Dendritic cell treated with granulocyte-macrophage colony-stimulating factor and Interleukin-4, amounts not matched to agents 40 ng/mL and 50 ng/mL, for 4 days (primary cell): ENCODE measurements around the gene NTF3.

ENCODE experiments used
- H3K27ac Mint-ChIP-seq: one replicate; pipeline ENCODE4 v1.8.0; 2022; ENCODE audit warnings: mild to moderate bottlenecking, mixed read lengths
- H3K27me3 Mint-ChIP-seq: one replicate; pipeline ENCODE4 v1.8.0; 2022; ENCODE audit warnings: mild to moderate bottlenecking, mixed read lengths
- H3K36me3 Mint-ChIP-seq: one replicate; pipeline ENCODE4 v1.8.0; 2022; ENCODE audit warnings: low read depth, mixed read lengths
- H3K4me1 Mint-ChIP-seq: one replicate; pipeline ENCODE4 v1.8.0; 2022; ENCODE audit warnings: low read depth, mixed read lengths
- H3K4me3 Mint-ChIP-seq: one replicate; pipeline ENCODE4 v1.8.0; 2022; ENCODE audit warnings: mild to moderate bottlenecking, moderate library complexity, mixed read lengths
- H3K9me3 Mint-ChIP-seq: one replicate; pipeline ENCODE4 v1.8.0; 2022; ENCODE audit warnings: mixed read lengths
- intact Hi-C: fragments of 100-400 bp; cut with micrococcal nuclease; formaldehyde crosslinking; loops from one replicate; pipeline ENCODE4 v1.15.0; 2022

Gene NTF3

GRCh38 chr12:5510251-5510805 lies 78.4 kb downstream of the NTF3 start:
- intact Hi-C loops = loop anchor here (10.0 kb wide), 1 partner anchor 86 kb away; no protein-coding TSS in a partner anchor
- Mint-ChIP-seq H3K27me3 (peaks cover 18% of the 10 kb centered on the region), H3K36me3 (no peaks in the 10 kb centered on the region), H3K9me3 (no peaks in the 10 kb centered on the region), H3K4me1 (no peaks in the 10 kb centered on the region), H3K27ac (no peak overlapping the region), H3K4me3 (no peak overlapping the region)

DNA sequence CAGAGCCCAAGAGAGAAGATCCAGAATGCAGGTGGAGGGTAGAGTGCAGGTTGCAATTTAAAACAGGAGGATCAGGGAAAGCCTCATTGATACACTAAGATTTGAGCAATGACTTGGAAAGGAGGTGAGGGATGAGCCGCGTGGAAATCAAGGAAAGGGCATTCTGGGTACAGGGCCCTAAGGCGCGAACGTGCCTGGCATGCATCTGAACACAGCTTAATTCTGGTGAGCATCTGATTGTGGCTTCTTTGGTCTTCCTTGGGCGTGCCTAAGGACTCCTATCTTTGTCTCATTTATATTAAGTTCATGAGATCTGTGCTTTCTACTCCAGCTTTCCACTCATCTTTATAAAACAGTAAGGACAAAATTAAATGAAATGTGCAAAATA lies 79.3 kb downstream of the NTF3 start:
- intact Hi-C loops = loop anchor here (10.0 kb wide), 1 partner anchor 86 kb away; no protein-coding TSS in a partner anchor
- no peaks in the 10 kb centered on the region for H3K36me3 Mint-ChIP-seq
- no peak overlapping the region for H3K27ac Mint-ChIP-seq
- no peaks in the 10 kb centered on the region for H3K4me1 Mint-ChIP-seq
- no peak overlapping the region for H3K4me3 Mint-ChIP-seq
- H3K27me3 Mint-ChIP-seq = peaks cover 18% of the 10 kb centered on the region
- no peaks in the 10 kb centered on the region for H3K9me3 Mint-ChIP-seq

DNA sequence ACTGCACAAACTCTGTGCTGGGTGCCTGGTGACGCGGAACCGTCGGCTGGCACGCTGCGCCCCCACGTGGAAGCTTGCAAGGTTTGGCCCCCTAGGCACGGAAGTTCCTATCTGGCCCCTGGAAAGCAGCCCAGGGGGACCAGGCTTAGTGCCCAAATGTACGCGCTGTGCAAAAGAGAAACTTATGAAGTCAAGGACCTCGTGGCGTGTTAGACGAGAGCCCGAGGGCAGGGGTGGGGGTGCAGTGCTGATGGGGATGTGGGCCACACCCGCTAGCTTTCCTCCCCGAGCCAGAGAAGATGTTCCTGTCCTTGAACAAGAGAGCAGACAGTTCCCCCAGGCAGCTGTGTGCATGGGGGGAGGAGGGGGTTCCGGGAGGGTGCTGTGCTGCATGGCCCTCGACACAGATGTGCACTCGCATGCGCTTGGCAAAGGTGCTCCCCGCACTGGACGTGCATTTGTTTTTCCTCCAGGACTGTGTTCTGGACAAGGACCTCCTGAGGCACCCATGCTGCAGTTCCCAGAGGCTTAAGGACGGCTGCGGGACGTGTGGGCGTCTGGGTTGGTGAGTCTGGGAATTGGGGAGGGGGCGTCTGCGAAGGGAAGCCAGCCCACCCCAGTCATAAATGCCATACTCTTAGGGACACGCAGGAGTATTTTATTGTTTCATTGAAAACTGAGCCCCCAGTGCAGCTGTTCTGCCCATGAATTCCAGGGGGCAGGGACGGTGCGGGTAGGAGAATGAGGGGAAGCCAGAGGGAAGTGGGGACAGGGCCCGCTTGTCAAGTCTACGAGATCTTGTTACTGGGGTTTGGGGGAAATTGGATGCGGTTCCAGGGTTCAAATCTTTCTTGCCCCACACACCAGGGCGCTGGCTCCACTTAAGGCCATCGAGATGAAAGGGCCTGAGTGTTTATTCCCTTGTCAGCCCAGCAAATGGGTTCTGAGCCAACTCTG lies 80.0 kb downstream of the NTF3 start:
- Mint-ChIP-seq H3K36me3 (no peaks in the 10 kb centered on the region), H3K27me3 (peaks cover 18% of the 10 kb centered on the region), H3K27ac (no peak overlapping the region), H3K4me1 (no peaks in the 10 kb centered on the region), H3K9me3 (no peaks in the 10 kb centered on the region), H3K4me3 (no peak overlapping the region)
- intact Hi-C loops = loop anchor here (10.0 kb wide), 1 partner anchor 87 kb away; no protein-coding TSS in a partner anchor

GRCh38 chr12:5512601-5512970 lies 80.7 kb downstream of the NTF3 start:
- no peak overlapping the region for H3K27ac Mint-ChIP-seq
- intact Hi-C loops = loop anchor here (10.0 kb wide), 1 partner anchor 88 kb away; no protein-coding TSS in a partner anchor
- H3K36me3 Mint-ChIP-seq = no peaks in the 10 kb centered on the region
- no peaks in the 10 kb centered on the region for H3K4me1 Mint-ChIP-seq
- peaks cover 18% of the 10 kb centered on the region for H3K27me3 Mint-ChIP-seq
- no peaks in the 10 kb centered on the region for H3K9me3 Mint-ChIP-seq
- H3K4me3 Mint-ChIP-seq = no peak overlapping the region

DNA sequence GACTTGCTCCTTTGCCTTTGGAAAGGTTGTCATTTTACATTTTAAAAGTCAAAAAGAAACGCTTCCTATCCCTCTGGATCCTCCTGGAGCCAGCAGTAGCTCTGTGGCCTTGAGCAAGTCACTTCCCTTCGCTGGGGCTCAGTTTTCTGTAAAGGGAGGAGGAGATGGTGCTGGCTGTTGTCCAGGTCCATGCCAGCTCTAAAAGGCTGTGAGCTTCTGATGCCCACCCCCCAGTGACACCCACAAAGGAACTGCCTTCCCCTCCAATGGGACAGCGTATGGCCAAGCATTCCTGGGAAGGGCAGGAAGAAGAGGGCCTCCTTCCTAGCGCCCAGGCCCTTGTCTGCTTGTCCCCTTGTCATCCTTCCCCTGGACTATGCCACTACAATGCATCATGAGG lies 81.5 kb downstream of the NTF3 start:
- Mint-ChIP-seq H3K27me3 (peaks cover 18% of the 10 kb centered on the region), H3K4me1 (no peaks in the 10 kb centered on the region), H3K9me3 (no peaks in the 10 kb centered on the region), H3K27ac (no peak overlapping the region), H3K36me3 (no peaks in the 10 kb centered on the region), H3K4me3 (no peak overlapping the region)
- intact Hi-C loops = loop anchor here (10.0 kb wide), 1 partner anchor 89 kb away; no protein-coding TSS in a partner anchor

- H3K4me3 Mint-ChIP-seq = no peak overlapping the region
- intact Hi-C loops = loop anchor here (10.0 kb wide), 1 partner anchor 89 kb away; no protein-coding TSS in a partner anchor
- no peaks in the 10 kb centered on the region for H3K4me1 Mint-ChIP-seq
Observed at GRCh38 chr12:5514016-5514415, 82.1 kb downstream of the NTF3 start.

DNA sequence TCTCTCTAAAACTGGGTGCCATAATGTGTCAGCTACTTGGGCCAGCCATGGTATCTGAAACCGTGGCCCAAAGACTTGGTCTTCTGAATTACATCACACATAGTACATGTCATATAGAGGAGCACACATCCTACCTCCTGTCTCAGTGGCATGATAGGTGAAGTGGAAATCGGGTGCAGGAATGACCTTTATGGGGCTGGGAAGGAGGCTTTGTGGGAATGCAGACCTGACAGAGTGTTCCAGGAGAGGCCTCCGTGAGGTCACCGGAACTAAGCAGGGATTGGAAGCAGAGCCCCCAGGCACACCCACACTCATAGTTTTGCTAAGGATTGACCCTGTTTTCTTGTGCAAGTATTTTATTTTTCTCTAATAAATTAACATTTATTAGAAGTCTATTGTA lies 82.6 kb downstream of the NTF3 start:
- Mint-ChIP-seq H3K36me3 (no peaks in the 10 kb centered on the region), H3K9me3 (no peaks in the 10 kb centered on the region), H3K27me3 (peaks cover 18% of the 10 kb centered on the region), H3K4me3 (no peak overlapping the region), H3K27ac (no peak overlapping the region), H3K4me1 (no peaks in the 10 kb centered on the region)
- intact Hi-C loops = loop anchor here (10.0 kb wide), 1 partner anchor 90 kb away; no protein-coding TSS in a partner anchor

More at GRCh38 chr12:5514016-5514415, 82.1 kb downstream of the NTF3 start:
- Mint-ChIP-seq H3K27ac (no peak overlapping the region), H3K36me3 (no peaks in the 10 kb centered on the region), H3K27me3 (peaks cover 18% of the 10 kb centered on the region), H3K9me3 (no peaks in the 10 kb centered on the region)

GRCh38 chr12:5515458-5515857 lies 83.5 kb downstream of the NTF3 start:
- Mint-ChIP-seq H3K27me3 (peaks cover 16% of the 10 kb centered on the region), H3K27ac (no peak overlapping the region), H3K4me1 (no peaks in the 10 kb centered on the region), H3K9me3 (no peaks in the 10 kb centered on the region), H3K4me3 (no peak overlapping the region), H3K36me3 (no peaks in the 10 kb centered on the region)
- intact Hi-C loops = loop anchor here (10.0 kb wide), 1 partner anchor 91 kb away; no protein-coding TSS in a partner anchor

- no peak overlapping the region for H3K4me3 Mint-ChIP-seq
- H3K36me3 Mint-ChIP-seq = no peaks in the 10 kb centered on the region
- H3K4me1 Mint-ChIP-seq = no peaks in the 10 kb centered on the region
- H3K27me3 Mint-ChIP-seq = peaks cover 7% of the 10 kb centered on the region
- intact Hi-C loops = loop anchor here (10.0 kb wide), 1 partner anchor 92 kb away; no protein-coding TSS in a partner anchor
- H3K9me3 Mint-ChIP-seq = no peaks in the 10 kb centered on the region
- no peak overlapping the region for H3K27ac Mint-ChIP-seq
Observed at GRCh38 chr12:5516371-5517241, 84.7 kb downstream of the NTF3 start.

DNA sequence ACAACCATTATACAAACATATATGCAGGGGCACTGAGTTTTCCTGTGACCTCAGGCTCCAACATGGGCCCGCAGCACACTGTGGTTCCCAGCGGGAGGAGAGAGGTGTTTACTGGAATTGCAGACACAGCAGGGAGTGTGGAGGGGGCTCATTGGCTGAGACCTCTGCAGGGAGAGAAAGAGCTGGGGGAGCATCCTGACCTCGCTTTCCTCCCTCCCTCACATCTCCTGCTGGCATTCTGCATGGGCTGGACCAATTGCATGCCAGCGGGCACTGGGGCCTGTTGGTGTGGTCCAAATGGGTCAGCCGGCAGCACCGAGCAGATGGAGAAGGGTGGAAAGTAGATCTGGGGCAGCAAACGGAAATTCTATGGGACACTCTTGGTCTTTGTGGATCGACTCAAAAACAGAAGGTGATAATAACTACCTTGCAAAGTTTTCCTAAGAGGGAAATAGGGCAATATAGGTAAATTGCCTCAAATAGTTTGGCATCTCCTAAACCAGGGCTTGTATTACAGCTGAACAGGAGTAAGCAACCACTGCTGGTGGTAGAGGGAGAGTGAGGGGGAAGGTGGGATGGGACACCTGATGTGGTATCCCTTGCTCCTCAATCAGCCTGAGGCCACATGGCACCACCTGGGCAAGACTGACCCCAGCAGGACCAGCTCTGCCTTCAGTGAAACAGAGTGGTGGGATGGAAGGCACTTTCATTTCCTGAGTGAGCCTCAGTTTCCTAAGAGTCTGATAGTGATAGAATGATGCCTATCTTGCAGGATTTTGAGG lies 86.9 kb downstream of the NTF3 start:
- Mint-ChIP-seq H3K9me3 (no peaks in the 10 kb centered on the region), H3K4me3 (no peak overlapping the region), H3K36me3 (no peaks in the 10 kb centered on the region), H3K27ac (no peak overlapping the region), H3K4me1 (no peaks in the 10 kb centered on the region), H3K27me3 (no peaks in the 10 kb centered on the region)
- intact Hi-C loops = loop anchor here (10.0 kb wide), 1 partner anchor 94 kb away; no protein-coding TSS in a partner anchor

DNA sequence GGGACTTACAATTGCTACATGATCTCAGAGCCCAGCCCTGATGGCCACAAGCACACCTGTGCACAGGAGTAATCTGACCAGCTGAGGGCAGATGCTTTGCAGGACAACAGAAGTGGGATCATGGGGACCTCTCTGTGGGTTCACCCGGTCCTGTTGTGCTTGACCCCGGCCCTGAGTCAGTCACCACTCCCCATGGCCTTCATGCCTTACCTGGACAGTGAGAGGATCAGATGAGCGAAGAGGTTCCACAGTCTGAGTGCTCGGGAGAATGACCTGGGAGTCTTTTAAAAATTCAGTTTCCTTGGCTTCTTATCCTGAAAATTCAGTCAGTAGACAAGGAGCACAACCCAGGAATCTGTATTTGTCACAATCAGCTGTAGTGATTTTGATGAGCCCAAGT lies 88.1 kb downstream of the NTF3 start:
- Mint-ChIP-seq H3K9me3 (no peaks in the 10 kb centered on the region), H3K27me3 (no peaks in the 10 kb centered on the region), H3K4me1 (no peaks in the 10 kb centered on the region), H3K4me3 (no peak overlapping the region), H3K27ac (no peak overlapping the region), H3K36me3 (no peaks in the 10 kb centered on the region)
- intact Hi-C loops = no loop called here

DNA sequence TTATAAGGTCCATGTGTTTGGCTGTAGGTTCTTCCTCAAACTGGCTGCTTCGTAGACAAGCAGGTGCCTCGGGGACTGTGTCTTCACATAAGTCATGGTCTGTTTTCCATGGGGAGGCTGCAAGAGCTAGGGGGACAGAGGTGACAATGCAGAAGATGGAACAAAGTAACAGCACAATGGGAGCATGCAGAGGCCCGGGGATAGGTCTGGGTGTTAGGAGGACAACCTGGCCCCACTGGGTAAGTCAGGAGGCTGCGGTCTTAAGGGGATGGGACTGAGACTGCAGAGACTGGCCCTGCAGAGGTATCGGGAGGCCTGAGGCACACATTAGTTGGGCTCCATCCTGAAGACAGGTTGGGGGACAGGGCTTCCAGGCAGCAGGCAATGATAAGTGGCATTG lies 88.9 kb downstream of the NTF3 start:
- intact Hi-C loops = no loop called here
- Mint-ChIP-seq H3K27ac (no peak overlapping the region), H3K27me3 (no peaks in the 10 kb centered on the region), H3K9me3 (no peaks in the 10 kb centered on the region), H3K4me3 (no peak overlapping the region), H3K4me1 (no peaks in the 10 kb centered on the region), H3K36me3 (no peaks in the 10 kb centered on the region)
